ENCODE results near the gene INO80C.
"Not testable (repeated sequence)": the region's sequence is repeated elsewhere in the genome, so short reads cannot be mapped to it uniquely, and the experiment has no call there.

INO80C gene

GRCh38 chr18:35512761-35513160 lies 15.0 kb upstream of the INO80C start:
- no peak for DNase-seq

- no peak for DNase-seq
Observed at GRCh38 chr18:35511833-35512232, 14.1 kb upstream of the INO80C start.

- no peak for DNase-seq
Observed at GRCh38 chr18:35511428-35511827, 13.7 kb upstream of the INO80C start.

GRCh38 chr18:35510076-35510651 lies 12.4 kb upstream of the INO80C start:
- no peak for DNase-seq

DNA sequence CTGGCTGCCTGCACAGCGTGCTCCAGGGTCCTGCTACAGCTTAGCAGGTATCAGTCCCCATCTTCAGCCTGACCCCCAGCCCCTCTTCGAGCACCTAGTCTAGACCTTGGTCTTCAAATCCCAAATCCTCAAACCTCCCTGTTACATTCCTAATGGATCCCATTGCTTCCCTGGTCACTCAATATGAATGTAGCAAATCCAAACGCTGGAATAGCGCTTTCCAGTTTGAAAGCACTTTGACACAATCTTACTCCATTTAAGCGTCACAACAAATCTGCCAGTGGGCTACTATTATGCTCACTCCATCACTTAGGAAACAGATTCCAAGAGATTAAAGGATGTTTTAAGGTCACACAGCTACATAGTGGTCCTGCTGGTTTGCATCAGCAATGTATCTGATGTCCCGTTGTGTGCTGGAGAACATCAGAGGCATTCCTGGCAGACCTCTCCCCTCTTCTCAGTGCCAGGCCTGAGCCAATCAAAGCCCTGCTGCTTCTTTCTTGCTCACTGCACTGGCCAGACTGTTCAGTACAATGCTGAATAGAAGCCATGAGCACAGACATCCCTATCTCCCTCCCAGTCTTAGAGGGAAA lies 11.1 kb upstream of the INO80C start:
- DNase-seq, result no peak

DNA sequence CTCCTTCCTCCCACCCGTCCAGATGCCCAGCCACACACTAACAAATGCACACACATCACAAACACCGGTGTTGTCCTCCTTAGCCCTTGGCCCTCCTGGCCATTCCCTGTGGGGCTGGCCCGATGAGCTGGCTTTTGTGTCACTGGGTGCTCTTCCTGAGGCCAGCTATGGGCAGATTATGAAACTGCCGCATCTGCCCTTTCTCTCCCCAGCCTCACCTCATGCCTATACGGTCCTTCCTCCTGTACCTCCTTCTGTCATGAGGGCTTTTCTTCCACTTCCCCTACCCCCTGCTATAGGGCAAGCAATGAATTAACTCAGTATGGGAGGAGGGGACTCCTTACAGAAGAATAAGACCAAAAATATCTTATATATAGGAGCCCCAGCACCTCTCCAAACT lies 10.3 kb upstream of the INO80C start:
- no peak for DNase-seq

DNA sequence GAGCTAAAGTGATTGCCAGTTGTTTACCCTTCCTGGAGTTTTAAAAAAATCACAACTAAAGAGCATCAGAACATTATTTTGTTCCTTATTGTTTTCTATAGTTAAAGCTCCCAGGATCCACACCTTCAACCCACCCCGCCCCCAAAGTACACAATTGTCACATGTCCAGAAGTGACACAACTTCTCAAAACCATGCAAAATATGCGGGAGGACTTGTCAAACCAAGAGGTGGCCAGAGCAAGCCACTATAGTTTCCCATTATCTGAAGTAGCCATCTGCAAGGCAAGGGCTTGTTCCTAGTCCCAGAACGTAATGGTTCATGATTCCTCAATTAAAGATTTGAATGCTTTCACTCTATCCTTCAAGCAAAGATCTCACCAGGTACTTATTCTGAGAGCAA lies 9.9 kb upstream of the INO80C start:
- DNase-seq, result no peak

DNA sequence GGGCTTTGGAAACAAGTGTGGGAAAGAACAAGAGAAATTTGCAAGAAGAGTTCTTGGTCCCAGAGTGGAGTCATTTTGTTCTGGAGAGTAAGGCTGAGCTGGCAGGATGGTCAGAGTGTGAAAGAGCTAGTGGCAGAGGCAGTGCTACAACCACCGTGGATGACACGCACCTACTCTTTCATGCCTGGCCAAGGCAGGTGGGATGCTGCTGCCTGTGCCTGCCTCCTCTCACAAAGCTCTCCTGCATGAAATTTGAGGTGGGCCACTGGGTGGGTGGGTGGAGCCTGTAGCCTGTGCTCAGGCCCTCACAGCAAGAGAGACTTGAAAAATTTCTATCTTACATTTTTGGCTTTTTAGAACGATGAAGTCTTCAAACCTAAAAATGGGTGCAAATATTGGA lies 9.4 kb upstream of the INO80C start:
- DNase-seq, result no peak

- no peak for DNase-seq
Observed at GRCh38 chr18:35506024-35506712, 8.4 kb upstream of the INO80C start.

GRCh38 chr18:35504996-35505395 lies 7.2 kb upstream of the INO80C start:
- no peak for DNase-seq

GRCh38 chr18:35502052-35502451 lies 4.3 kb upstream of the INO80C start:
- no peak for DNase-seq

GRCh38 chr18:35501369-35501768 lies 3.6 kb upstream of the INO80C start:
- no peak for DNase-seq

DNA sequence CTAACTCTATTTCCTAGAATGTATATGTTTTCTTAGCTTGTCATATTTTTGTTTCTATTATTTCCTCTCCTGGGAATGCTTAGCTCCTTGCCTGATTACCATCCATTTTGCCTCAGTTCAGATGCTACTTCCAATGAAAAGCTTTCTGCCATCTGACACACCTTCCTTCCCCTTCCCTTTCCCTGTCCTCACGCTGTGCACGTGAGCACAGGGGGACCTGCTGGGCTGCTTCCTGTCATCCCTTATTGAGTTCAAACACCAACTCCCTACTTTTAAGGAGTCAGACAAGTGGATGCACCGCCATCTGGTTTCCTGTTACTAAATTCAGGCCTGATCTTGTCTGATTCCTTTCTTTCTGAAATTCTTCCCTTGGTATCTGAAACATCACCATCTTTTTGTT lies 2.4 kb upstream of the INO80C start:
- DNase-seq, result no peak

DNA sequence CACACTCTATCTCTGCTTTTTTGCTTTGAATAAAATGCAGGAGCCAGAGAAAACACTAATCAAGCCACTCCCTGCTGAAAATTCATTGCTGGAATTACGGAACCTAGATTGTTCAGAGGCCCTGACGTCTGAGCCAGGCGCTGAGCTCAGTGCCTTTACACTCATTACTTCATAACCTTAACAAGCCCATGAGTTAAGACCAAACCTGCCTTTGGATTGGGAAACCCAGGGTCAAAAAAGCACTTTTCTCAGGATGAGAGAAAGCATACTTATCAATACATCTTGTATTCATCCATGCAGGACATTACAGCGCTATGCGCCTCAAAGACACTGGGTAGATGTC lies 762 bp downstream of the INO80C start:
- no peak for DNase-seq

- no peak for DNase-seq
Observed at GRCh38 chr18:35495536-35496314, 2.0 kb downstream of the INO80C start.

GRCh38 chr18:35494251-35495220 lies 3.2 kb downstream of the INO80C start:
- no peak for DNase-seq

DNA sequence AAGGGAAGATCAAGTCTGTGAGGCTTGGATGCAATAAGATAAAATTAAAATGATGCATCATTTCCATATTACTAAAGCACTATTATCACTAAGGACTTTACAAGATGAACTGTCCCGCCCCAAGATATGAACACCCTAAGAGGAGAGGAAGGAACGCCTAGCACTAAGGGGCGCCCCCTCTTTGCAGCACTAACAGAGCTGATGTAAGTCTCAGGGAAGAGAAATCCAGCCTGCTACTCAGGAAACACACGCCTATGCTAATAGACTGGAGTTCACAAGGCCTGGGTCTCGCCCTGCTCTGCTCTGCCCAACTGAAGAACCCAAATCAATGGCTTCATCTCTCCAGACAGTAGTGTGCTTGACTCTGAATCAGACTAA lies 6.1 kb downstream of the INO80C start:
- DNase-seq, result no peak

- no peak for DNase-seq
Observed at GRCh38 chr18:35490894-35491699, 6.7 kb downstream of the INO80C start.

DNA sequence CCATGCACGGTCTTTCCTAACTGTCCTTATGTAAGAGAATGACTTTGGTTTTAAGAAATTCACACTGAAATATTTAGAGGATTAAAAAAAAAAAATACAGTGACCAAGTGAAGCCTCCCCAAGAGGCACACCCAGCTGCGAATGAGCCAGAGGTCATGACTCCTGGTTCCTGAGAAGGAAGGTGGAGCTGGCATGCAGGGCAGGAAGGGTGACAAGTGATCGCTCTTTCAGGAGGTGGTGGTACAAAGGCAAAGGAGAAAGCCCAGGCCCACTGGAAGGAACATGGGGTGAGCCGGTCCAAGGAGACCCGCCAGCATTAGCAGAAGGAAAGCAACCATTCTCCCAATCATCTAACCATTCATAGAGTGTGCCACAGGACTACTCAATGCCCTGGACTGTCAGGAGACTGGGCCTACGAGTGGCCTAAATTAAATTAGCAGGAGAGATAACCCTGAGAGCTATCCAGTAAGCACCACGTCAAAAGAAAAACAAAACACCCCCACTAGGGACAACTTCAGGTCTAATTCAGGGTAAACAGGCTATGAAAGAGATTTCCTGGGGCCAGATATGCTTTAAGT lies 7.8 kb downstream of the INO80C start:
- DNase-seq, result no peak

- DNase-seq, result not testable (repeated sequence)
Observed at GRCh38 chr18:35489281-35489680, 8.5 kb downstream of the INO80C start.

GRCh38 chr18:35488396-35488795 lies 9.4 kb downstream of the INO80C start:
- DNase-seq, result not testable (repeated sequence)

All from central memory CD4-positive, alpha-beta T cell (primary cell).